ENCODE results near the gene SLC66A1.

The SLC66A1 gene

GRCh38 chr1:19311503-19311930 is 609 bp upstream of the SLC66A1 start:
- H3K4me3 ChIP-seq (ENCODE audit: low read length) = peak overlapping the region; percentile 90
- TF ChIP-seq ZNF274 (IDR thresholded peaks at IDR 0.05; ENCODE audit: low read depth, low read length) = no peak

GRCh38 chr1:19312782-19313635 is 883 bp downstream of the SLC66A1 start:
- H3K4me3 ChIP-seq (ENCODE audit: low read length) = peak overlapping the region; percentile 73
- TF ChIP-seq ZNF274 (IDR thresholded peaks at IDR 0.05; ENCODE audit: low read depth, low read length) = no peak

GRCh38 chr1:19313636-19313959 is 1.5 kb downstream of the SLC66A1 start:
- no peak overlapping the region; the same call in 1 of the 2 replicates for H3K4me3 ChIP-seq (ENCODE audit: low read length)
- TF ChIP-seq ZNF274 (IDR thresholded peaks at IDR 0.05; ENCODE audit: low read depth, low read length) = no peak

- no peak for TF ChIP-seq ZNF274 (IDR thresholded peaks at IDR 0.05; ENCODE audit: low read depth, low read length)
- no peak overlapping the region; the same call in 1 of the 2 replicates for H3K4me3 ChIP-seq (ENCODE audit: low read length)
Observed at GRCh38 chr1:19313961-19314882, 2.1 kb downstream of the SLC66A1 start.

GRCh38 chr1:19315378-19316198 is 3.5 kb downstream of the SLC66A1 start:
- H3K4me3 ChIP-seq (ENCODE audit: low read length) = no peak overlapping the region; the same call in 1 of the 2 replicates

GRCh38 chr1:19317126-19317910 is 5.2 kb downstream of the SLC66A1 start:
- TF ChIP-seq ZNF274 (IDR thresholded peaks at IDR 0.05; ENCODE audit: low read depth, low read length) = no peak
- no peak overlapping the region for H3K4me3 ChIP-seq (ENCODE audit: low read length)

More at GRCh38 chr1:19315378-19316198, 3.5 kb downstream of the SLC66A1 start:
- no peak for TF ChIP-seq ZNF274 (IDR thresholded peaks at IDR 0.05; ENCODE audit: low read depth, low read length)

GRCh38 chr1:19319196-19319595 is 7.1 kb downstream of the SLC66A1 start:
- no peak for TF ChIP-seq ZNF274 (IDR thresholded peaks at IDR 0.05; ENCODE audit: low read depth, low read length)
- no peak overlapping the region for H3K4me3 ChIP-seq (ENCODE audit: low read length)

GRCh38 chr1:19321071-19321470 is 8.9 kb downstream of the SLC66A1 start:
- H3K4me3 ChIP-seq (ENCODE audit: low read length) = no peak overlapping the region
- no peak for TF ChIP-seq ZNF274 (IDR thresholded peaks at IDR 0.05; ENCODE audit: low read depth, low read length)

- no peak overlapping the region for H3K4me3 ChIP-seq (ENCODE audit: low read length)
- no peak for TF ChIP-seq ZNF274 (IDR thresholded peaks at IDR 0.05; ENCODE audit: low read depth, low read length)
Observed at GRCh38 chr1:19322481-19322880, 10.4 kb downstream of the SLC66A1 start.

- no peak overlapping the region for H3K4me3 ChIP-seq (ENCODE audit: low read length)
- TF ChIP-seq ZNF274 (IDR thresholded peaks at IDR 0.05; ENCODE audit: low read depth, low read length) = no peak
Observed at GRCh38 chr1:19323987-19324664, 12.0 kb downstream of the SLC66A1 start.

- H3K4me3 ChIP-seq (ENCODE audit: low read length) = no peak overlapping the region
- no peak for TF ChIP-seq ZNF274 (IDR thresholded peaks at IDR 0.05; ENCODE audit: low read depth, low read length)
Observed at GRCh38 chr1:19324665-19324990, 12.5 kb downstream of the SLC66A1 start.

GRCh38 chr1:19325368-19325957 is 13.3 kb downstream of the SLC66A1 start:
- TF ChIP-seq ZNF274 (IDR thresholded peaks at IDR 0.05; ENCODE audit: low read depth, low read length) = no peak
- no peak overlapping the region for H3K4me3 ChIP-seq (ENCODE audit: low read length)
